Measurements from ENCODE around the gene ZNF692. TPM values are rescaled to one million over a fixed set of nuclear protein-coding genes. Genes with fewer than 3 reads are reported as not detected.

The ZNF692 gene
- total RNA-seq, 1 donor from 2014 or later, result 5.7 TPM

DNA sequence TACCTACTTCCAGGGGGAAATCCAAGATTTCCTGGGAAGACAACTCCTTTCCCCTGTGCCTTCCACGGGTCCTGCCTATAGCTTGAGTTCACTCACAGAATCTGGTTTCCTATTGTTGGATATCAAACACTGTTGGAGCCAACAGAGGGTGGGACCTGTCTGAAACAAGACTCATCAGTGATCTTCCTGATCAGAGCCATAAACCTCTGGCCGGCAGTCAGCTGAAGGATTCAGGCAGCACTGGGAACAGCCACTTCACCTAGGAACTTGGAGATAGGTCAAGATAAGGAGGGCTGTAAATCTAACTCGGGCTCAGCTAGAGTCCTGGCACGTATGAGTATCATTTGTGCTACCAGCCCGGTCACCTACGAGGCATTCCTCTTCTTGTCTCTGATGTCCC, 56.4 kb downstream of the ZNF692 start:
- Histone ChIP-seq H3K36me3 (ENCODE audit: control insufficient read depth in 3 of 3, insufficient read depth in 3 of 3, low read length in 3 of 3) (no peaks in the 10 kb centered on the region), H3K9me3 (ENCODE audit: control insufficient read depth in 3 of 3, low read length in 3 of 3) (no peaks in the 10 kb centered on the region), H3K27ac (ENCODE audit: low read depth, low read length) (no peak overlapping the region), H3K9ac (ENCODE audit: low read depth in 1 of 3, low read length in 3 of 3) (no peak overlapping the region), H3K4me3 (ENCODE audit: low read length in 3 of 3) (no peak overlapping the region), H3K4me1 (ENCODE audit: control insufficient read depth in 3 of 3, insufficient read depth in 3 of 3, low read length in 3 of 3) (peaks cover 0 to 8% (median 5%) of the 10 kb centered on the region in 3 donors), H3K27me3 (ENCODE audit: control insufficient read depth in 3 of 3, insufficient read depth in 3 of 3, low read length in 3 of 3) (no peaks in the 10 kb centered on the region)

DNA sequence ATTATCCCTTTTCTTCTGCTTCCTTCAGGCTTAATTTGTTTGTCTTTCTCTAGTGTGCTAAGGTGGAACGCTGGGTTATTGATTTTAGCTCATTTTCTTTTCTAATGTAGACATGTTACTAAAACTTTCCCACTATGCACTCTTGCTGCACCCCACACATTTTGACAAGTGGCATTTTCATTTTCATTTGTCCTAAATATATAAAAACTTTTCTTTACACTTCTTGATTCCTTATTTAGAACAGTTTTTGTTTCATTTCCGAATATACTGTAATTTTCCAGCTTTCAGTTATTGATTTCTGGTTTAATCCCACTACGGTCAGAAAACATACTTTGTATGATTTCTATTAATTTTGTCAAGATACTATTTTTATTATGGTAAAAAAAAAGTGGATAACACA, 58.4 kb downstream of the ZNF692 start:
- no peaks in the 10 kb centered on the region for H3K9me3 ChIP-seq (ENCODE audit: control insufficient read depth in 3 of 3, low read length in 3 of 3)
- H3K4me3 ChIP-seq (ENCODE audit: low read length in 3 of 3), result no peak overlapping the region
- H3K27me3 ChIP-seq (ENCODE audit: control insufficient read depth in 3 of 3, insufficient read depth in 3 of 3, low read length in 3 of 3), result no peaks in the 10 kb centered on the region
- no peak overlapping the region for H3K9ac ChIP-seq (ENCODE audit: low read depth in 1 of 3, low read length in 3 of 3)
- no peak overlapping the region for H3K27ac ChIP-seq (ENCODE audit: low read depth, low read length)
- no peaks in the 10 kb centered on the region for H3K4me1 ChIP-seq (ENCODE audit: control insufficient read depth in 3 of 3, insufficient read depth in 3 of 3, low read length in 3 of 3)
- no peaks in the 10 kb centered on the region for H3K36me3 ChIP-seq (ENCODE audit: control insufficient read depth in 3 of 3, insufficient read depth in 3 of 3, low read length in 3 of 3)

Small RNAs within 50 kb of the gene (small RNA-seq; reads per million reads assigned to genes)
- gene MIR3124, result not detected

Other genes with a start within 250 kb of the ZNF692 start
- gene OR2T11, start 224.0 kb downstream of the ZNF692 start, total RNA-seq, result not detected
- gene OR2T35, start 213.8 kb downstream of the ZNF692 start, total RNA-seq, result not detected
- not detected for gene OR2T27, start 203.6 kb downstream of the ZNF692 start, total RNA-seq
- not detected for gene OR14I1, start 156.3 kb downstream of the ZNF692 start, total RNA-seq
- not detected for gene LYPD8, start 103.3 kb downstream of the ZNF692 start, total RNA-seq
- gene SH3BP5L, start 33.2 kb downstream of the ZNF692 start, total RNA-seq, result 19.3 TPM
- 15.7 TPM for gene ZNF672, start 20.9 kb downstream of the ZNF692 start, total RNA-seq
- 4.2 TPM for gene PGBD2, start 47.1 kb upstream of the ZNF692 start, total RNA-seq